IMR-90 (cell line): Measurements from ENCODE around the gene KCNQ1. TPM values are rescaled to one million over a fixed set of nuclear protein-coding genes. Genes with fewer than 3 reads are reported as not detected.

Experiments
- ATAC-seq: fragments of 200-7000 bp; cut with Tn5 transposase; 2 replicates; pipeline ENCODE4 v1.9.1; 2020; ENCODE audit warnings: low read depth, mild to moderate bottlenecking, moderate library complexity
- BruUV-seq: library from RNA; stranded (reverse); fragments of 400-500 nt; replicated peaks from 2 replicates; lab custom pipeline; 2021; lab: Mats Ljungman, UMichigan
- CTCF ChIA-PET: fragments of 300-600 bp; formaldehyde crosslinking; extraction: SDS; loops from one replicate; lab custom pipeline; 2021; ENCODE audit warnings: antibody characterized with exemption; lab: Yijun Ruan, JAX
- POLR2A ChIA-PET: fragments of 300-600 bp; sonication (Branson Sonifier 250); formaldehyde crosslinking; loops from one replicate; lab custom pipeline; 2022; ENCODE audit warnings: antibody characterized with exemption; ENCODE audit not compliant: unreplicated experiment; lab: Charles Lee
- DNase-seq: peaks from one replicate; pipeline ENCODE4 v3.0.0; 2013
- H2AFZ ChIP-seq: replicated peaks from 2 replicates; pipeline ENCODE3; 2013; ENCODE audit warnings: low read length, mild to moderate bottlenecking; ENCODE audit not compliant: poor library complexity
- H2AK5ac ChIP-seq: 2 replicates; pipeline ENCODE4 v1.6.1; 2013; ENCODE audit warnings: low read depth, low read length, inconsistent platforms
- H2AK9ac ChIP-seq: replicated peaks from 2 replicates; pipeline ENCODE3; 2013; ENCODE audit warnings: mild to moderate bottlenecking, low read depth, low read length, moderate library complexity; ENCODE audit not compliant: poor library complexity
- H2BK120ac ChIP-seq: 2 replicates; pipeline ENCODE4 v1.6.1; 2013; ENCODE audit warnings: low read depth, low read length, inconsistent platforms
- H2BK15ac ChIP-seq: 3 replicates; pipeline ENCODE4 v1.6.1; 2013; ENCODE audit warnings: low read depth, low read length, inconsistent platforms
- H2BK20ac ChIP-seq: 2 replicates; pipeline ENCODE4 v1.6.1; 2013; ENCODE audit warnings: low read depth, mild to moderate bottlenecking, inconsistent platforms, low read length, moderate library complexity
- H2BK5ac ChIP-seq: 2 replicates; pipeline ENCODE4 v1.6.1; 2013; ENCODE audit warnings: mild to moderate bottlenecking, low read depth, low read length, inconsistent platforms; ENCODE audit not compliant: poor library complexity, severe bottlenecking
- H3K14ac ChIP-seq: replicated peaks from 2 replicates; pipeline ENCODE4 v1.6.1; 2013; ENCODE audit warnings: low read depth, low read length, inconsistent platforms
- H3K18ac ChIP-seq: 2 replicates; pipeline ENCODE4 v1.6.1; 2013; ENCODE audit warnings: low read depth, low read length, control low read depth
- H3K23ac ChIP-seq: 2 replicates; pipeline ENCODE4 v1.6.1; 2013; ENCODE audit warnings: low read depth, low read length, inconsistent platforms
- H3K27ac ChIP-seq: 2 replicates; pipeline ENCODE4 v1.5.1; 2013; ENCODE audit warnings: mild to moderate bottlenecking, control low read depth, low read length; ENCODE audit not compliant: insufficient read depth
- H3K27me3 ChIP-seq: 2 replicates; pipeline ENCODE4 v1.6.1; 2013; ENCODE audit warnings: low read length; ENCODE audit not compliant: control insufficient read depth, insufficient read depth
- H3K36me3 ChIP-seq: 2 replicates; pipeline ENCODE4 v1.6.1; 2013; ENCODE audit warnings: low read length, mixed read lengths; ENCODE audit not compliant: control insufficient read depth, insufficient read depth
- H3K4ac ChIP-seq: 2 replicates; pipeline ENCODE4 v1.6.1; 2013; ENCODE audit warnings: low read depth, low read length, inconsistent platforms
- H3K4me1 ChIP-seq: 2 replicates; pipeline ENCODE4 v1.6.1; 2013; ENCODE audit warnings: low read length, mixed read lengths; ENCODE audit not compliant: control insufficient read depth, insufficient read depth
- H3K4me2 ChIP-seq: 2 replicates; pipeline ENCODE4 v1.6.1; 2013; ENCODE audit warnings: low read depth, mild to moderate bottlenecking, control low read depth, low read length, moderate library complexity
- H3K4me3 ChIP-seq: 2 replicates; pipeline ENCODE4 v1.5.1; 2013; ENCODE audit warnings: low read depth, mild to moderate bottlenecking, control low read depth, low read length, moderate library complexity; ENCODE audit not compliant: insufficient read depth
- H3K56ac ChIP-seq: 2 replicates; pipeline ENCODE4 v1.6.1; 2013; ENCODE audit warnings: low read length, inconsistent platforms; ENCODE audit not compliant: insufficient read depth; ENCODE audit errors: extremely low read depth
- H3K79me1 ChIP-seq, 2 experiments: 2 replicates each; pipeline ENCODE4 v1.6.1; 2013; ENCODE audit warnings: low read length in 2 of 2, inconsistent platforms in 1 of 2, low read depth in 1 of 2
- H3K9ac ChIP-seq: 2 replicates; pipeline ENCODE4 v1.6.1; 2013; ENCODE audit warnings: low read depth, low read length, control low read depth
- H3K9me1 ChIP-seq: 2 replicates; pipeline ENCODE4 v1.6.1; 2013; ENCODE audit warnings: low read length, inconsistent platforms; ENCODE audit not compliant: insufficient read depth
- H3K9me3 ChIP-seq: 2 replicates; pipeline ENCODE4 v1.6.1; 2013; ENCODE audit warnings: low read length; ENCODE audit not compliant: control insufficient read depth, insufficient read depth
- H4K20me1 ChIP-seq: 2 replicates; pipeline ENCODE4 v1.6.1; 2013; ENCODE audit warnings: low read length, inconsistent platforms; ENCODE audit not compliant: insufficient read depth
- H4K5ac ChIP-seq: 2 replicates; pipeline ENCODE4 v1.6.1; 2013; ENCODE audit warnings: mild to moderate bottlenecking, low read depth, low read length, control low read depth
- H4K8ac ChIP-seq, 2 experiments: 2 replicates each; pipeline ENCODE4 v1.6.1; 2013; ENCODE audit warnings: low read depth in 2 of 2, low read length in 2 of 2, control low read depth in 1 of 2, inconsistent platforms in 1 of 2
- H4K91ac ChIP-seq: 2 replicates; pipeline ENCODE4 v1.6.1; 2013; ENCODE audit warnings: low read depth, low read length, inconsistent platforms; ENCODE audit not compliant: insufficient read depth
- CHD1 ChIP-seq: IDR thresholded peaks from 2 replicates; pipeline ENCODE4 v1.6.1; 2012; ENCODE audit warnings: low read depth, low read length, improper control_type of control experiment
- CTCF ChIP-seq: conservative IDR thresholded peaks from 2 replicates; pipeline ENCODE4 v1.5.1; 2012; ENCODE audit warnings: mild to moderate bottlenecking, low read depth, low read length, improper control_type of control experiment
- ELK1 ChIP-seq: fragments of 150-350 bp; IDR thresholded peaks from 2 replicates; pipeline ENCODE4 v1.6.1; 2016; ENCODE audit warnings: low read depth, mild to moderate bottlenecking, low read length, moderate library complexity, borderline replicate concordance
- FOS ChIP-seq: fragments of 150-350 bp; IDR thresholded peaks from 2 replicates; pipeline ENCODE4 v1.6.1; 2016; ENCODE audit warnings: low read depth, low read length
- MAZ ChIP-seq: IDR thresholded peaks from 2 replicates; pipeline ENCODE4 v1.6.1; 2012; ENCODE audit warnings: low read depth, mild to moderate bottlenecking, low read length, improper control_type of control experiment, moderate library complexity, borderline replicate concordance
- MXI1 ChIP-seq: IDR thresholded peaks from 2 replicates; pipeline ENCODE4 v1.6.1; 2012; ENCODE audit warnings: low read depth, mild to moderate bottlenecking, low read length, moderate library complexity, borderline replicate concordance
- NFE2L2 ChIP-seq: fragments of 150-350 bp; IDR thresholded peaks from 2 replicates; pipeline ENCODE4 v1.6.1; 2016; ENCODE audit warnings: low read depth, mild to moderate bottlenecking, low read length
- POLR2A ChIP-seq: IDR thresholded peaks from 2 replicates; pipeline ENCODE4 v1.6.1; 2012; ENCODE audit warnings: mild to moderate bottlenecking, low read depth, low read length
- RAD21 ChIP-seq: IDR thresholded peaks from 2 replicates; pipeline ENCODE4 v1.6.1; 2012; ENCODE audit warnings: low read length, improper control_type of control experiment
- RCOR1 ChIP-seq: IDR thresholded peaks from 2 replicates; pipeline ENCODE4 v1.6.1; 2012; ENCODE audit warnings: mild to moderate bottlenecking, low read length, improper control_type of control experiment; ENCODE audit not compliant: insufficient replicate concordance
- SMC3 ChIP-seq: fragments of 150-350 bp; IDR thresholded peaks from 2 replicates; pipeline ENCODE4 v1.6.1; 2016; ENCODE audit warnings: low read depth, mild to moderate bottlenecking, antibody characterized with exemption, low read length, moderate library complexity
- USF2 ChIP-seq: fragments of 150-350 bp; IDR thresholded peaks from 2 replicates; pipeline ENCODE4 v1.6.1; 2017; ENCODE audit warnings: mild to moderate bottlenecking, antibody characterized with exemption, low read length, low read depth
- WGBS, 2 experiments: methylation state at CpG; one replicate each; pipeline versions ENCODE4 v1.1.5 to v1.1.7; 2013; ENCODE audit warnings: missing lambda C conversion rate in 2 of 2; ENCODE audit not compliant: insufficient read length in 1 of 2; ENCODE audit errors: extremely low coverage in 2 of 2; 5-methylcytosine and 5-hydroxymethylcytosine counted together
- dilution Hi-C: fragments of 300-500 bp; cut with HindIII; formaldehyde crosslinking; loops from one replicate; pipeline ENCODE4 v1.14.3; 2018; ENCODE audit warnings: low sequenced_read_pairs; ENCODE audit not compliant: unreplicated experiment
- in situ Hi-C: fragments of 300-500 bp; cut with MboI; formaldehyde crosslinking; loops from 3 replicates; pipeline ENCODE4 v1.14.3; 2019; ENCODE audit warnings: low sequenced_read_pairs, inconsistent platforms, mixed read lengths
- intact Hi-C: fragments of 100-400 bp; cut with micrococcal nuclease; formaldehyde crosslinking; loops from 2 replicates; pipeline ENCODE4 v1.10.0; 2022
- polyA plus RNA-seq, 3 experiments: library from polyadenylated mRNA; depleted of rRNA; stranded (reverse); fragments of >200 nt; gene quantifications; 2 replicates each; pipeline ENCODE4 v1.2.3, GENCODE V29; 2012; ENCODE audit warnings: low replicate concordance in 1 of 3
- total RNA-seq: library from RNA; depleted of rRNA; stranded (reverse); fragments of >200 nt; gene quantifications from 2 replicates; pipeline ENCODE4 v1.2.3, GENCODE V29; 2012

KCNQ1 gene
- total and polyA plus RNA-seq, 2 of the 4 experiments (the other 2 are of a cell fraction): 0.07 TPM; not detected in 1

- H4K5ac ChIP-seq: no peak overlapping the region
- TF ChIP-seq MAZ: no peak
- no peak for TF ChIP-seq SMC3
- no peak for TF ChIP-seq CTCF
- TF ChIP-seq POLR2A: no peak
- TF ChIP-seq USF2: no peak
- TF ChIP-seq CHD1: no peak
- no peak for TF ChIP-seq FOS
- TF ChIP-seq ELK1: no peak
- TF ChIP-seq RCOR1: no peak
- no peak for TF ChIP-seq NFE2L2
- no peak for TF ChIP-seq RAD21
- no peak for TF ChIP-seq MXI1
- H3K9ac ChIP-seq: no peak overlapping the region
- intact Hi-C loops: no loop called here
- H4K8ac ChIP-seq: no peak overlapping the region
- H2BK5ac ChIP-seq: no peak overlapping the region
- H3K9me3 ChIP-seq: no peaks in the 10 kb centered on the region; the same call in 1 of the 2 replicates
- no peaks in the 10 kb centered on the region for H3K36me3 ChIP-seq
- 57% methylated on average over 11 of the region's 23 CpGs; no CpG with 5 or more reads in 1 of the 2 experiments for WGBS, 2 experiments
- ATAC-seq (no peak), DNase-seq (no peak)
- no peak overlapping the region for H2AK5ac ChIP-seq
- no peak overlapping the region for H3K4me2 ChIP-seq
- ChIA-PET CTCF (no interaction called here), POLR2A (no interaction called here)
- H3K4ac ChIP-seq: no peak overlapping the region
- no peaks in the 10 kb centered on the region for H3K4me1 ChIP-seq
- H4K20me1 ChIP-seq: no peaks in the 10 kb centered on the region
- no peak overlapping the region for H2BK120ac ChIP-seq
- dilution Hi-C loops: no loop called here
- H2BK15ac ChIP-seq: no peak overlapping the region
- no peak overlapping the region for H3K18ac ChIP-seq
- H4K91ac ChIP-seq: no peak overlapping the region
- H3K27ac ChIP-seq: no peak overlapping the region
- no peak overlapping the region for H2AFZ ChIP-seq
- H3K14ac ChIP-seq: no peak overlapping the region
- H2AK9ac ChIP-seq: no peak overlapping the region
- in situ Hi-C loops: no loop called here
- H3K79me1 ChIP-seq: no peaks in the 10 kb centered on the region
- H3K27me3 ChIP-seq: peaks cover 55% of the 10 kb centered on the region
- H2BK20ac ChIP-seq: no peak overlapping the region
- no peak overlapping the region for H3K23ac ChIP-seq
- no peak overlapping the region for H3K4me3 ChIP-seq
- no TSS peak for BruUV-seq
- no peak overlapping the region for H3K56ac ChIP-seq
- H3K9me1 ChIP-seq: no peaks in the 10 kb centered on the region
Observed at GRCh38 chr11:2445746-2446551, 1.1 kb downstream of the KCNQ1 start.
